GM12878 (cell line): Measurements from ENCODE around the gene NHERF1. TPM values are rescaled to one million over a fixed set of nuclear protein-coding genes. Genes with fewer than 3 reads are reported as not detected.
A peak's percentile ranks its signal among the peaks of the same experiment; 100 is the strongest.

Experiments
- ATAC-seq: fragments of 200-7000 bp; cut with Tn5 transposase; 3 replicates; pipeline ENCODE4 v1.9.1; 2020; ENCODE audit warnings: mild to moderate bottlenecking, moderate library complexity
- BruUV-seq: library from RNA; stranded (reverse); fragments of 400-500 nt; replicated peaks from 2 replicates; lab custom pipeline; 2021; lab: Mats Ljungman, UMichigan
- CTCF ChIA-PET: fragments of 300-600 bp; sonication (Branson Sonifier 250); formaldehyde crosslinking; extraction: SDS; loops from one replicate; lab custom pipeline; 2021; ENCODE audit warnings: inconsistent platforms; lab: Yijun Ruan, JAX
- POLR2A ChIA-PET: fragments of 350-600 bp; formaldehyde crosslinking; extraction: SDS; loops from one replicate; lab custom pipeline; 2021; ENCODE audit warnings: inconsistent platforms; lab: Charles Lee
- RAD21 ChIA-PET: fragments of 300-600 bp; sonication (Branson Sonifier 250); formaldehyde crosslinking; loops from one replicate; lab custom pipeline; 2023; ENCODE audit warnings: antibody characterized with exemption; ENCODE audit not compliant: unreplicated experiment; lab: Charles Lee
- SMC1A ChIA-PET: fragments of 300-600 bp; sonication (Branson Sonifier 250); formaldehyde crosslinking; loops from one replicate; lab custom pipeline; 2023; ENCODE audit not compliant: unreplicated experiment, uncharacterized antibody; lab: Charles Lee
- DNase-seq: peaks from one replicate; pipeline ENCODE4 v3.0.0-alpha.2; 2011; ENCODE audit warnings: low read depth, low spot score
- FAIRE-seq: peaks from 3 replicates; lab custom pipeline; 2011; peaks lifted over from hg19 to GRCh38; lab: Jason Lieb, UNC
- H2AFZ ChIP-seq: 2 replicates; pipeline ENCODE4 v1.6.0; 2011; ENCODE audit warnings: low read depth, low read length, control low read depth; ENCODE audit not compliant: control insufficient read depth
- H3K27ac ChIP-seq: 2 replicates; pipeline ENCODE4 v1.5.1; 2011; ENCODE audit warnings: control low read depth; ENCODE audit not compliant: control insufficient read depth, insufficient read depth
- H3K27me3 ChIP-seq, 2 experiments: replicated peaks in 1 of 2; 2 replicates each; pipeline versions ENCODE4 v1.6.0 to v1.6.1; 2011; ENCODE audit warnings: low read length in 1 of 2; ENCODE audit not compliant: control insufficient read depth in 2 of 2, insufficient read depth in 2 of 2
- H3K36me3 ChIP-seq, 2 experiments: 2 replicates each; pipeline ENCODE4 v1.5.1; 2011; ENCODE audit warnings: low read length in 1 of 2; ENCODE audit not compliant: control insufficient read depth in 2 of 2, insufficient read depth in 2 of 2
- H3K4me1 ChIP-seq: 2 replicates; pipeline ENCODE4 v1.6.1; 2011; ENCODE audit warnings: mild to moderate bottlenecking, low read length, moderate library complexity, mixed read lengths; ENCODE audit not compliant: control insufficient read depth, insufficient read depth
- H3K4me2 ChIP-seq: 2 replicates; pipeline ENCODE4 v1.6.0; 2011; ENCODE audit warnings: control low read depth; ENCODE audit not compliant: control insufficient read depth, insufficient read depth
- H3K4me3 ChIP-seq: fragments of 200-600 bp; sonication (generic); 2 replicates; pipeline ENCODE4 v1.5.1; 2016
- H3K79me2 ChIP-seq: 2 replicates; pipeline ENCODE4 v1.6.0; 2011; ENCODE audit warnings: low read length; ENCODE audit not compliant: control insufficient read depth, insufficient read depth
- H3K9ac ChIP-seq: 2 replicates; pipeline ENCODE4 v1.8.0; 2011; ENCODE audit warnings: low read length, control low read depth, mixed read lengths; ENCODE audit not compliant: control insufficient read depth, insufficient read depth
- H3K9me3 ChIP-seq: replicated peaks from 3 replicates; pipeline ENCODE4 v1.5.1; 2011; ENCODE audit warnings: mild to moderate bottlenecking, low read length; ENCODE audit not compliant: control insufficient read depth, insufficient read depth
- H4K20me1 ChIP-seq: 2 replicates; pipeline ENCODE4 v1.6.0; 2011; ENCODE audit not compliant: control insufficient read depth, insufficient read depth
- CBX5 ChIP-seq: sonication (generic); IDR thresholded peaks from 2 replicates; pipeline ENCODE4 v1.6.1; 2016; ENCODE audit warnings: low read depth, moderate library complexity, mild to moderate bottlenecking, inconsistent platforms
- E2F4 ChIP-seq: IDR thresholded peaks from 2 replicates; pipeline ENCODE4 v1.6.1; 2012; ENCODE audit warnings: low read depth, low read length, improper control_type of control experiment
- IRF3 ChIP-seq: fragments of 450-650 bp; IDR thresholded peaks from 2 replicates; pipeline ENCODE4 v1.6.1; 2014; ENCODE audit warnings: mild to moderate bottlenecking
- JUNB ChIP-seq: IDR thresholded peaks from 2 replicates; pipeline ENCODE4 v1.6.1; 2016; ENCODE audit warnings: antibody characterized with exemption, mild to moderate bottlenecking
- KAT2A ChIP-seq: conservative IDR thresholded peaks from 2 replicates; pipeline ENCODE4 v1.6.1; 2011; ENCODE audit warnings: low read depth, low read length; ENCODE audit not compliant: control insufficient read depth
- MLLT1 ChIP-seq: fragments of 450-650 bp; IDR thresholded peaks from 2 replicates; pipeline ENCODE4 v1.6.1; 2016; ENCODE audit warnings: mild to moderate bottlenecking
- NR2C1 ChIP-seq: fragments of 450-650 bp; IDR thresholded peaks from 2 replicates; pipeline ENCODE4 v1.6.1; 2017; ENCODE audit warnings: antibody characterized with exemption, mild to moderate bottlenecking, moderate library complexity
- RELB ChIP-seq: fragments of 450-650 bp; IDR thresholded peaks from 2 replicates; pipeline ENCODE4 v1.6.1; 2017; ENCODE audit warnings: low read depth, mild to moderate bottlenecking, moderate library complexity
- RUNX3 ChIP-seq: IDR thresholded peaks from 2 replicates; pipeline ENCODE4 v1.6.1; 2012; ENCODE audit warnings: low read length, inconsistent platforms
- SRF ChIP-seq, 2 experiments: IDR thresholded peaks; 2 replicates each; pipeline ENCODE4 v1.6.1; 2011; ENCODE audit warnings: low read depth in 2 of 2, low read length in 2 of 2, mild to moderate bottlenecking in 1 of 2, moderate library complexity in 1 of 2
- WGBS: methylation state at CpG from one replicate; pipeline ENCODE4 v1.1.6; 2016; ENCODE audit warnings: low lambda C conversion rate; ENCODE audit not compliant: insufficient replicate concordance, insufficient coverage; ENCODE audit errors: missing lambda C conversion rate; 5-methylcytosine and 5-hydroxymethylcytosine counted together
- in situ Hi-C: fragments of 300-500 bp; cut with MboI; formaldehyde crosslinking; loops from 9 replicates; pipeline ENCODE4 v1.14.3; 2018; ENCODE audit warnings: mixed read lengths
- intact Hi-C: fragments of 100-400 bp; cut with micrococcal nuclease; formaldehyde crosslinking; loops from one replicate; pipeline ENCODE4 v1.14.2; 2022; ENCODE audit not compliant: unreplicated experiment
- polyA plus RNA-seq, 11 experiments: library from polyadenylated mRNA; depleted of rRNA in 4 of 11; unstranded in 6 of 11; stranded (reverse) in 5 of 11; fragments of >200 nt; fragmentation: Nextera tagmentation in 4 of 11; fragmentation: Illumina TruSeq in 1 of 11; extraction: Ambion mirVana in 4 of 11; extraction: Trizol in 1 of 11; gene quantifications; 1 replicate in 1 of 11; 2 replicates in 10 of 11; pipeline versions ENCODE4 v1.2.1 to v1.2.3, GENCODE V29; 2011 to 2016; ENCODE audit warnings: inconsistent platforms in 2 of 11, missing spikeins in 2 of 11, low read depth in 1 of 11
- total RNA-seq, 4 experiments: library from RNA; depleted of rRNA in 3 of 4; stranded (reverse); fragments of >200 nt in 3 of 4; fragmentation: Illumina TruSeq in 1 of 4; extraction: Trizol in 1 of 4; gene quantifications; 2 replicates each; pipeline versions ENCODE4 v1.2.1 to v1.2.3, GENCODE V29; 2013 to 2021

Gene NHERF1
- total and polyA plus RNA-seq, 10 of the 15 experiments (the other 5 are each of a cell fraction or from before 2014, with no cell fraction given): 13.4 to 61.6 (median 39.0) TPM

GRCh38 chr17:74746922-74747321, 1.5 kb upstream of the NHERF1 start:
- no TSS peak for BruUV-seq
- peaks cover 20% of the 10 kb centered on the region for H3K4me1 ChIP-seq
- H3K4me2 ChIP-seq: no peak overlapping the region
- FAIRE-seq (peak; percentile 56), ATAC-seq (no peak)
- 86% methylated on average over 6 of the region's 6 CpGs for WGBS
- no peaks in the 10 kb centered on the region for H3K27me3 ChIP-seq
- H3K27ac ChIP-seq: no peak overlapping the region
- intact Hi-C loops: no loop called here
- POLR2A ChIA-PET: interaction anchor here (0.6 to 3.1 kb wide), 7 partner anchors 9 to 436 kb away, joined by 3 to 22 read pairs (median 4); partner anchors contain the start of genes NAT9, RAB37 and SUMO2
- no peaks in the 10 kb centered on the region for H3K9me3 ChIP-seq
- no peak overlapping the region for H3K4me3 ChIP-seq
- CTCF ChIA-PET: interaction anchor here (0.9 to 4.5 kb wide), 13 partner anchors 8 to 214 kb away, joined by 3 to 98 read pairs (median 26); partner anchors contain the start of genes GRIN2C, NAT9 and RAB37
- H2AFZ ChIP-seq: no peak overlapping the region
- no peak overlapping the region for H3K9ac ChIP-seq
- no peak for TF ChIP-seq CBX5
- no peak for TF ChIP-seq SRF (IDR thresholded peaks at IDR 0.05; ENCODE audit: low read depth in 2 of 2, low read length in 2 of 2)
- no peak for TF ChIP-seq NR2C1
- TF ChIP-seq, all 136 proteins: peak for 0
- H4K20me1 ChIP-seq: no peaks in the 10 kb centered on the region
- peaks cover 33% of the 10 kb centered on the region for H3K79me2 ChIP-seq
- in situ Hi-C loops: no loop called here
- H3K36me3 ChIP-seq: no peaks in the 10 kb centered on the region
- no peak for DNase-seq
- ChIA-PET RAD21 (interaction anchor here (1.1 to 3.0 kb wide), 10 partner anchors 9 to 115 kb away, joined by 3 to 30 read pairs (median 10); partner anchors contain the start of genes NAT9 and RAB37), SMC1A (interaction anchor here (0.8 to 3.3 kb wide), 8 partner anchors 10 to 214 kb away, joined by 3 to 15 read pairs (median 8); partner anchors contain the start of genes FDXR and RAB37)

- no peaks in the 10 kb centered on the region for H3K27me3 ChIP-seq
- peak overlapping the region; percentile 64 for H2AFZ ChIP-seq
- 1% methylated on average over 19 of the region's 34 CpGs for WGBS
- H3K9me3 ChIP-seq: no peaks in the 10 kb centered on the region
- no peaks in the 10 kb centered on the region for H4K20me1 ChIP-seq
- ATAC-seq (no peak), DNase-seq (no peak), FAIRE-seq (no peak)
- in situ Hi-C loops: no loop called here
- peak overlapping the region; percentile 85 for H3K4me2 ChIP-seq
- ChIA-PET CTCF (interaction anchor here (0.6 to 4.5 kb wide), 5 partner anchors 12 to 126 kb away, joined by 3 to 98 read pairs (median 43); partner anchors contain the start of genes GRIN2C and RAB37), SMC1A (interaction anchor here (3.3 kb wide), 1 partner anchor 11 kb away, joined by 15 read pairs; the partner anchor contains the start of gene RAB37), POLR2A (interaction anchor here (3.1 kb wide), 1 partner anchor 10 kb away, joined by 22 read pairs; the partner anchor contains the start of gene RAB37), RAD21 (interaction anchor here (2.0 kb wide), 1 partner anchor 91 kb away, joined by 6 read pairs; no protein-coding TSS in a partner anchor)
- H3K9ac ChIP-seq: peak overlapping the region; percentile 51; the same call in 1 of the 2 replicates
- H3K27ac ChIP-seq: peak overlapping the region; percentile 28; the same call in 1 of the 2 replicates
- peaks cover 33% of the 10 kb centered on the region for H3K79me2 ChIP-seq
- no TSS peak for BruUV-seq
- H3K4me1 ChIP-seq: peaks cover 8% of the 10 kb centered on the region
- peak overlapping the region; percentile 65; the same call in 1 of the 2 replicates for H3K4me3 ChIP-seq
- no peaks in the 10 kb centered on the region for H3K36me3 ChIP-seq
- intact Hi-C loops: no loop called here
- TF ChIP-seq JUNB: no peak
- no peak for TF ChIP-seq RELB
- TF ChIP-seq RUNX3: no peak
- 0 out of 2 replicates have a peak, but pooled peaks have one; percentile 9 for TF ChIP-seq E2F4
- 0 out of 2 replicates have a peak, but pooled peaks have one; percentile 49 for TF ChIP-seq IRF3
- TF ChIP-seq MLLT1: 0 out of 2 replicates have a peak, but pooled peaks have one; percentile 27
- no peak for TF ChIP-seq KAT2A
These were observed 224 bp upstream of the NHERF1 start for GRCh38 chr17:74748279-74748528.
